ENCODE measurements around the gene GRID2.

DNA sequence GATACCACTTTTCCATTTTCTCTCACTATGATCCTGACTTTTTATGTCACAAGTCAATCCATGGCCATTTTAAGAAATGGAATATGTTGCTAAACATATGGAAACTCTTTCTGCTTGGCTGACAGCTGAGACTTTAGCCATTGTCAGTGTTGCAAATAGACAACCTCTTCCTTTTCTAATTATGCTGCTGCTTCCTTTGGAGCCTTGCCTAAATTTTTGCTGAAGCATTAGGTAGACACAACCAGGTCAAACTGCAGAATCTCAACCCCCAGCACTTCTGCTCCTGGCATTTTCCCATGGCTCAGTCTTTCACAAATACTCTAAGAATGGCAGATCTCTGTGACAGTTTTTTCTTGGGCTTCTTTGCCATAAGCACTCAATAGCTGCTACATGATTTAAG is 543.3 kb downstream of the GRID2 start:
- TF ChIP-seq, protein P1, sequence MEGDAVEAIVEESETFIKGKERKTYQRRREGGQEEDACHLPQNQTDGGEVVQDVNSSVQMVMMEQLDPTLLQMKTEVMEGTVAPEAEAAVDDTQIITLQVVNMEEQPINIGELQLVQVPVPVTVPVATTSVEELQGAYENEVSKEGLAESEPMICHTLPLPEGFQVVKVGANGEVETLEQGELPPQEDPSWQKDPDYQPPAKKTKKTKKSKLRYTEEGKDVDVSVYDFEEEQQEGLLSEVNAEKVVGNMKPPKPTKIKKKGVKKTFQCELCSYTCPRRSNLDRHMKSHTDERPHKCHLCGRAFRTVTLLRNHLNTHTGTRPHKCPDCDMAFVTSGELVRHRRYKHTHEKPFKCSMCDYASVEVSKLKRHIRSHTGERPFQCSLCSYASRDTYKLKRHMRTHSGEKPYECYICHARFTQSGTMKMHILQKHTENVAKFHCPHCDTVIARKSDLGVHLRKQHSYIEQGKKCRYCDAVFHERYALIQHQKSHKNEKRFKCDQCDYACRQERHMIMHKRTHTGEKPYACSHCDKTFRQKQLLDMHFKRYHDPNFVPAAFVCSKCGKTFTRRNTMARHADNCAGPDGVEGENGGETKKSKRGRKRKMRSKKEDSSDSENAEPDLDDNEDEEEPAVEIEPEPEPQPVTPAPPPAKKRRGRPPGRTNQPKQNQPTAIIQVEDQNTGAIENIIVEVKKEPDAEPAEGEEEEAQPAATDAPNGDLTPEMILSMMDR (conservative IDR thresholded peaks at IDR 0.05; ENCODE audit: low read depth, low read length): no peak
- TF ChIP-seq FOS (IDR thresholded peaks at IDR 0.05; ENCODE audit: low read depth, low read length): no peak
- TF ChIP-seq RAD21 (IDR thresholded peaks at IDR 0.05; ENCODE audit: low read length): no peak
- TF ChIP-seq POLR2A (IDR thresholded peaks at IDR 0.05; ENCODE audit: low read depth, low read length): no peak
- no peak for TF ChIP-seq NFE2L2 (IDR thresholded peaks at IDR 0.05; ENCODE audit: low read depth, low read length)
- no peak for TF ChIP-seq CEBPB (IDR thresholded peaks at IDR 0.05; ENCODE audit: low read depth, low read length)
- TF ChIP-seq SMC3 (IDR thresholded peaks at IDR 0.05; ENCODE audit: low read depth, low read length): no peak
- no peak for TF ChIP-seq MXI1 (IDR thresholded peaks at IDR 0.05; ENCODE audit: borderline replicate concordance, low read depth, low read length)
- no peak for TF ChIP-seq CHD1 (IDR thresholded peaks at IDR 0.05; ENCODE audit: low read depth, low read length)
